Activated CD4-positive, alpha-beta T cell treated with anti-CD3 and anti-CD28 coated beads for 1 hour (primary cell): Measurements from ENCODE around the gene EIF4B.

Experiments used
- DNase-seq: peaks from one replicate; pipeline ENCODE4 v3.0.0-alpha.2; 2020

Gene EIF4B

GRCh38 chr12:53060064-53060720, 53.9 kb downstream of the EIF4B start:
- DNase-seq, result no peak

- DNase-seq, result no peak
Measured at GRCh38 chr12:53060721-53061276, 54.5 kb downstream of the EIF4B start.

GRCh38 chr12:53061404-53062010, 55.3 kb downstream of the EIF4B start:
- DNase-seq, result no peak

GRCh38 chr12:53062011-53062961, 56.0 kb downstream of the EIF4B start:
- no peak for DNase-seq

GRCh38 chr12:53062977-53063707, 56.9 kb downstream of the EIF4B start:
- no peak for DNase-seq

GRCh38 chr12:53063708-53064612, 57.7 kb downstream of the EIF4B start:
- no peak for DNase-seq

- no peak for DNase-seq
Measured at GRCh38 chr12:53064613-53065436, 58.6 kb downstream of the EIF4B start.

GRCh38 chr12:53065470-53065869, 59.2 kb downstream of the EIF4B start:
- DNase-seq, result no peak

- peak; percentile 54 for DNase-seq
Measured at GRCh38 chr12:53065975-53066931, 60.0 kb downstream of the EIF4B start.

- no peak for DNase-seq
Measured at GRCh38 chr12:53067074-53067992, 61.1 kb downstream of the EIF4B start.

GRCh38 chr12:53067993-53068770, 61.9 kb downstream of the EIF4B start:
- no peak for DNase-seq

GRCh38 chr12:53068811-53069585, 62.7 kb downstream of the EIF4B start:
- no peak for DNase-seq

- no peak for DNase-seq
Measured at GRCh38 chr12:53069621-53070410, 63.6 kb downstream of the EIF4B start.

GRCh38 chr12:53070877-53071492, 64.7 kb downstream of the EIF4B start:
- no peak for DNase-seq
